ENCODE data around the gene DNAJC5. TPM values are rescaled to one million over a fixed set of nuclear protein-coding genes. Genes with fewer than 3 reads are reported as not detected.

Gene DNAJC5
- total and polyA plus RNA-seq, 9 donors = 11.1 to 32.8 (median 26.5) TPM

DNA sequence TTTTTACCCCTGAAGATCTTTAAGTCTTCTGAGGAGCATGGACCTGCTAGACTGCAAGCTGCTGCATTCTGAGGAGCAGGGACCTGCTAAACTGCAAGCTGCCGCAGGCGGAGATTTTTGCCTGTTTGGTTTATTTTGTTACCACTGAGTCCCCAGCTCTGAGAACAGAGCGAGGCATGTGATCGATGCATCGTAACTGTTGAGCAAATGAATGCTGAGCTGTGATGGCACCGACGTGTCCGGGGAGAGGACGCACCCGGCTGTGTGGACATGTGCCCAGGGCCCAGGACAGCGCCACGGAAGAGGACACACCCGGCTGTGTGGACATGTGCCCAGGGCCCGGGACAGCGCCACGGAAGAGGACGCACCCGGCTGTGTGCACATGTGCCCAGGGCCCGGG, 24.2 kb downstream of the DNAJC5 start:
- Histone ChIP-seq H3K4me3 (no peak overlapping the region), H3K36me3 (no peaks in the 10 kb centered on the region), H3K4me1 (ENCODE audit: insufficient read depth) (peaks cover 4% of the 10 kb centered on the region), H3K27ac (no peak overlapping the region), H3K9me3 (no peaks in the 10 kb centered on the region), H3K27me3 (no peaks in the 10 kb centered on the region)
- WGBS, 3 donors = 77 to 82% (median 79%) methylated on average over 18 to 19 of the region's 19 CpGs
- no peak for DNase-seq
- intact Hi-C loops (cut with DNase I) = no loop called here
- TF ChIP-seq, protein P1, sequence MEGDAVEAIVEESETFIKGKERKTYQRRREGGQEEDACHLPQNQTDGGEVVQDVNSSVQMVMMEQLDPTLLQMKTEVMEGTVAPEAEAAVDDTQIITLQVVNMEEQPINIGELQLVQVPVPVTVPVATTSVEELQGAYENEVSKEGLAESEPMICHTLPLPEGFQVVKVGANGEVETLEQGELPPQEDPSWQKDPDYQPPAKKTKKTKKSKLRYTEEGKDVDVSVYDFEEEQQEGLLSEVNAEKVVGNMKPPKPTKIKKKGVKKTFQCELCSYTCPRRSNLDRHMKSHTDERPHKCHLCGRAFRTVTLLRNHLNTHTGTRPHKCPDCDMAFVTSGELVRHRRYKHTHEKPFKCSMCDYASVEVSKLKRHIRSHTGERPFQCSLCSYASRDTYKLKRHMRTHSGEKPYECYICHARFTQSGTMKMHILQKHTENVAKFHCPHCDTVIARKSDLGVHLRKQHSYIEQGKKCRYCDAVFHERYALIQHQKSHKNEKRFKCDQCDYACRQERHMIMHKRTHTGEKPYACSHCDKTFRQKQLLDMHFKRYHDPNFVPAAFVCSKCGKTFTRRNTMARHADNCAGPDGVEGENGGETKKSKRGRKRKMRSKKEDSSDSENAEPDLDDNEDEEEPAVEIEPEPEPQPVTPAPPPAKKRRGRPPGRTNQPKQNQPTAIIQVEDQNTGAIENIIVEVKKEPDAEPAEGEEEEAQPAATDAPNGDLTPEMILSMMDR (IDR thresholded peaks at IDR 0.05) = no peak
- no peak for TF ChIP-seq EP300 (IDR thresholded peaks at IDR 0.05)
- no peak for TF ChIP-seq POLR2A (IDR thresholded peaks at IDR 0.05)

DNA sequence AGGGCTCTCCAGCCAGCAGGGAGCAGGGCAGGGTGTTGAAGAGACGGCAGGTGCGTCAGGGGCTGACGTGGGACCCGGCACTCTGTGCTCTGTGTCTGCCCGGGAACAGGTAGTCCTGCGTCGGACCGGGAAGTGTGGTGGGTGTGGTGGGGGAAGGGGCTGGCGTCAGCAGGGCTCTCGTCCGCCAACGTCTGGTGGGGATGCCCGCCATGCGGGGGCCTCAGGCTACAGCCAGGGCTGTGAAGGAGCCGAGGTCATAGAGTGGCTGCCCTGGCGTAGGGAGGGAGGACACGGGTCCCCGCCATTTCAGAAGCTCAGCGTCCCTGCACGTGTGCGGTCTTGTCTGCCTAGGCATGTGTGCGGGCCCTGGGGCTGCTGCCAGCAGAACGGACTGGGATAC, 25.3 kb downstream of the DNAJC5 start:
- Histone ChIP-seq H3K4me1 (ENCODE audit: insufficient read depth) (peaks cover 4% of the 10 kb centered on the region), H3K27me3 (no peaks in the 10 kb centered on the region), H3K4me3 (no peak overlapping the region), H3K36me3 (no peaks in the 10 kb centered on the region), H3K27ac (no peak overlapping the region), H3K9me3 (no peaks in the 10 kb centered on the region)
- TF ChIP-seq, protein P1 (IDR thresholded peaks at IDR 0.05) = no peak
- no peak for TF ChIP-seq EP300 (IDR thresholded peaks at IDR 0.05)
- no peak for TF ChIP-seq POLR2A (IDR thresholded peaks at IDR 0.05)
- DNase-seq = no peak
- 87 to 91% (median 88%) methylated on average over 23 of the region's 23 CpGs for WGBS, 3 donors
- intact Hi-C loops (cut with DNase I) = no loop called here

DNA sequence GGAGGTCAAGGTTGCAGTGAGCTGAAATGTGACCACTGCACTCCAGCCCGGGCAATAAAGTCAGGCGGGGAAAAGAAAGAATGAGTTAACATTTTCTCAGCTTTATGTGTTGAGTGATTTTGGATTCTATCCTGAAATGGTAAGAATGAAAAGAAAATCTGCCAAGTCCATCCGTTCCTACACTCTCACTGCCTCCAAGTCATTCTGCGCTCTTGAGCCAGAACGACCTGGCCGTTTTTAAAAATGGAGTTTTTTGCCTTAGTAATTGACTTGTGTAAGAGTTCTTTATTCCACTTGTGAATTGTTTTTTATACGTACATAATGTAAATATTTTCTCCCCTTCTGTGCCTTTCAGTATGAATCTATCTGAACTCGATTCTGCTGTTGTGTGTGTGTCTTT, 28.7 kb downstream of the DNAJC5 start:
- TF ChIP-seq POLR2A (IDR thresholded peaks at IDR 0.05) = no peak
- TF ChIP-seq, protein P1 (IDR thresholded peaks at IDR 0.05) = no peak
- TF ChIP-seq EP300 (IDR thresholded peaks at IDR 0.05) = no peak
- no peak for DNase-seq
- Histone ChIP-seq H3K27me3 (no peaks in the 10 kb centered on the region), H3K36me3 (no peaks in the 10 kb centered on the region), H3K4me1 (ENCODE audit: insufficient read depth) (peaks cover 2% of the 10 kb centered on the region), H3K9me3 (no peaks in the 10 kb centered on the region), H3K4me3 (no peak overlapping the region), H3K27ac (no peak overlapping the region)
- intact Hi-C loops (cut with DNase I) = no loop called here
- 34 to 46% (median 42%) methylated on average over 8 of the region's 8 CpGs for WGBS, 3 donors

DNA sequence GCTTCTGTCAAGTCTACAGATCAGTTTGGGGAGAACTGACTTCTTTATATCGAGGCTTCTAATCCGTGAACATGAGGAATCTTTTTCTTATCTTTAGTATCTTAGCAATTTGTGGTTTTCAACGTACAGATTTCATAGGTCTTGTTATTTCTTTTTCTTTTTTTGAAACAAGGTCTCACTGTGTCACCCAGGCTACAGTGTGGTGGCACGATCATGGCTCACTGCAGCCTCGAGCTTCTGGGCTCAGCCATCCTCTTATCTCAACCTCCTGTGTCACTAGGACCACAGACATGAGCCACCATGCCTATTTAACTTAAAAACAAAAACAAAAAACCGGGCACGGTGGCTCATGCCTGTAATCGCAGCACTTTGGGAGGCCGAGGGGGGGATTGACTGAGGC, 29.3 kb downstream of the DNAJC5 start:
- WGBS, 3 donors = 68 to 82% (median 73%) methylated on average over 9 of the region's 9 CpGs
- Histone ChIP-seq H3K4me1 (ENCODE audit: insufficient read depth) (peaks cover 2% of the 10 kb centered on the region), H3K4me3 (no peak overlapping the region), H3K9me3 (no peaks in the 10 kb centered on the region), H3K36me3 (no peaks in the 10 kb centered on the region), H3K27ac (no peak overlapping the region), H3K27me3 (no peaks in the 10 kb centered on the region)
- intact Hi-C loops (cut with DNase I) = no loop called here
- TF ChIP-seq, protein P1 (IDR thresholded peaks at IDR 0.05) = no peak
- no peak for TF ChIP-seq POLR2A (IDR thresholded peaks at IDR 0.05)
- TF ChIP-seq EP300 (IDR thresholded peaks at IDR 0.05) = no peak
- DNase-seq = no peak

All from ovary (tissue), 9 donors.